Chondrocyte (in vitro differentiated cells): ENCODE measurements around the gene ZNF530. TPM values are rescaled to one million over a fixed set of nuclear protein-coding genes. Genes with fewer than 3 reads are reported as not detected.

ENCODE experiments used
- DNase-seq: peaks from one replicate; pipeline ENCODE4 v3.0.0; 2021; ENCODE audit warnings: mixed read lengths, low spot score
- H3K27ac Mint-ChIP-seq: one replicate; pipeline ENCODE4 v1.8.0; 2021; ENCODE audit warnings: mild to moderate bottlenecking, moderate library complexity, mixed read lengths; ENCODE audit not compliant: unreplicated experiment
- H3K27me3 Mint-ChIP-seq: 2 replicates; pipeline ENCODE4 v1.8.0; 2021; ENCODE audit warnings: low read depth, mixed read lengths
- H3K36me3 Mint-ChIP-seq: 2 replicates; pipeline ENCODE4 v1.8.0; 2021; ENCODE audit warnings: low read depth, mixed read lengths
- H3K4me1 Mint-ChIP-seq: 2 replicates; pipeline ENCODE4 v1.8.0; 2021; ENCODE audit warnings: low read depth, mild to moderate bottlenecking, mixed read lengths
- H3K4me3 Mint-ChIP-seq: one replicate; pipeline ENCODE4 v1.8.0; 2021; ENCODE audit warnings: mild to moderate bottlenecking, moderate library complexity, mixed read lengths; ENCODE audit not compliant: unreplicated experiment
- H3K9me3 Mint-ChIP-seq: 2 replicates; pipeline ENCODE4 v1.8.0; 2021; ENCODE audit warnings: low read depth, mixed read lengths
- CTCF ChIP-seq: fragments of 200-600 bp; sonication (generic); IDR thresholded peaks from 2 replicates; pipeline ENCODE4 v1.5.0; 2021; ENCODE audit warnings: antibody characterized with exemption, mild to moderate bottlenecking, moderate library complexity
- total RNA-seq: library from RNA; stranded (reverse); gene quantifications from 3 replicates; pipeline ENCODE4 v1.2.1, GENCODE V29; 2021

Gene ZNF530
- total RNA-seq, 1 donor from 2014 or later = 2.2 TPM

DNA sequence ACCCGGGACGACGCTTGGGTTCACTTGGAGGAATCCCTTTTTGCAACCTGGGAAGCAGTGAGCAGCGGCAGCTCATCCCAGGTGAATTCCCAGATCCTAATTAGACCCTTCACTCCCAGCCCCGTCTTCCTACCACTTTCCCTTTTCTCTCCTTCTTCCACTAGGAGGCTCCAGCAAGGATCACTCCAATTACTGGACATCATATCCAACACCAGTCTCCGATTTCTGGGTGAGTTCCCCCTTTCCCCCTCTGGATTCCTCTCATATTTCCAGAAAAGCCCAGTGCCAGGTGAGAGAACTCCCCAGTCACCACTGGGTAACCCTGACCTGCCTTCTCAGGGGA is 51.9 kb downstream of the ZNF530 start:
- no peak overlapping the region for H3K4me3 Mint-ChIP-seq
- no peak for TF ChIP-seq CTCF
- no peak for DNase-seq
- H3K27me3 Mint-ChIP-seq = peaks cover 4% of the 10 kb centered on the region
- no peaks in the 10 kb centered on the region for H3K4me1 Mint-ChIP-seq
- H3K36me3 Mint-ChIP-seq = no peaks in the 10 kb centered on the region
- H3K27ac Mint-ChIP-seq = no peak overlapping the region
- peaks cover 11% of the 10 kb centered on the region for H3K9me3 Mint-ChIP-seq

GRCh38 chr19:57653689-57654088 is 54.0 kb downstream of the ZNF530 start:
- Mint-ChIP-seq H3K4me3 (no peak overlapping the region), H3K4me1 (no peaks in the 10 kb centered on the region), H3K27me3 (peaks cover 6% of the 10 kb centered on the region), H3K9me3 (peaks cover 11% of the 10 kb centered on the region), H3K36me3 (no peaks in the 10 kb centered on the region), H3K27ac (no peak overlapping the region)
- TF ChIP-seq CTCF = no peak
- DNase-seq = no peak

- H3K27ac Mint-ChIP-seq = no peak overlapping the region
- no peak for TF ChIP-seq CTCF
- H3K36me3 Mint-ChIP-seq = no peaks in the 10 kb centered on the region
- DNase-seq = no peak
- no peak overlapping the region for H3K4me3 Mint-ChIP-seq
- H3K4me1 Mint-ChIP-seq = no peaks in the 10 kb centered on the region
- peaks cover 15% of the 10 kb centered on the region for H3K27me3 Mint-ChIP-seq
- peaks cover 11% of the 10 kb centered on the region for H3K9me3 Mint-ChIP-seq
These were observed 55.8 kb downstream of the ZNF530 start for GRCh38 chr19:57655443-57655842.

- Mint-ChIP-seq H3K36me3 (no peaks in the 10 kb centered on the region), H3K4me1 (no peaks in the 10 kb centered on the region), H3K4me3 (no peak overlapping the region), H3K27me3 (peaks cover 22% of the 10 kb centered on the region), H3K9me3 (peaks cover 11% of the 10 kb centered on the region), H3K27ac (no peak overlapping the region)
- TF ChIP-seq CTCF = no peak
- DNase-seq = no peak
These were observed 56.7 kb downstream of the ZNF530 start for GRCh38 chr19:57656346-57656745.

Other genes with a start within 250 kb of the ZNF530 start
- gene ZNF304, start 248.6 kb upstream of the ZNF530 start, total RNA-seq = 7.5 to 9.6 TPM (median 8.0 TPM) in 3 replicates
- 9.9 to 12.1 TPM (median 10.7 TPM) in 3 replicates for gene TRAPPC2B, start 236.3 kb upstream of the ZNF530 start, total RNA-seq
- gene ZNF547, start 236.3 kb upstream of the ZNF530 start, total RNA-seq = 2.4 to 7.1 TPM (median 2.9 TPM) in 3 replicates
- 15.1 to 22.2 TPM (median 15.6 TPM) in 3 replicates for gene ZNF548, start 210.0 kb upstream of the ZNF530 start, total RNA-seq
- gene ZNF17, start 188.7 kb upstream of the ZNF530 start, total RNA-seq = 6.1 to 12.3 TPM (median 6.9 TPM) in 3 replicates
- 7.8 to 10.3 TPM (median 8.1 TPM) in 3 replicates for gene ZNF749, start 164.6 kb upstream of the ZNF530 start, total RNA-seq
- 0.26 to 0.97 TPM (median 0.75 TPM) in 3 replicates for gene VN1R1, start 142.7 kb upstream of the ZNF530 start, total RNA-seq
- 6.0 to 12.8 TPM (median 7.0 TPM) in 3 replicates for gene ZNF772, start 122.3 kb upstream of the ZNF530 start, total RNA-seq
- 11.6 to 15.5 TPM (median 13.2 TPM) in 3 replicates for gene ZNF419, start 112.1 kb upstream of the ZNF530 start, total RNA-seq
- gene ZNF773, start 99.9 kb upstream of the ZNF530 start, total RNA-seq = 8.7 to 10.1 TPM (median 9.0 TPM) in 3 replicates
- 6.8 to 7.4 TPM (median 7.1 TPM) in 3 replicates for gene ZNF549, start 72.5 kb upstream of the ZNF530 start, total RNA-seq
- gene ZNF550, start 40.0 kb upstream of the ZNF530 start, total RNA-seq = 6.9 to 11.3 TPM (median 8.6 TPM) in 3 replicates
- gene ZNF416, start 21.0 kb upstream of the ZNF530 start, total RNA-seq = 5.4 to 7.7 TPM (median 6.0 TPM) in 3 replicates
- gene ZIK1, start 15.7 kb upstream of the ZNF530 start, total RNA-seq = 4.8 to 7.2 TPM (median 5.5 TPM) in 3 replicates
- gene ZNF134, start 14.4 kb downstream of the ZNF530 start, total RNA-seq = 16.9 to 19.8 TPM (median 19.3 TPM) in 3 replicates
- gene ZNF211, start 33.3 kb downstream of the ZNF530 start, total RNA-seq = 11.0 to 13.1 TPM (median 12.6 TPM) in 3 replicates
- gene ZSCAN4, start 69.0 kb downstream of the ZNF530 start, total RNA-seq = not detected in 3 replicates
- 4.0 to 5.8 TPM (median 5.5 TPM) in 3 replicates for gene ZNF551, start 82.1 kb downstream of the ZNF530 start, total RNA-seq
- gene ZNF154, start 109.3 kb downstream of the ZNF530 start, total RNA-seq = 15.7 to 16.3 TPM (median 15.7 TPM) in 3 replicates
- 6.3 to 7.2 TPM (median 7.0 TPM) in 3 replicates for gene ZNF671, start 127.7 kb downstream of the ZNF530 start, total RNA-seq
- gene ZNF776, start 146.9 kb downstream of the ZNF530 start, total RNA-seq = 13.2 to 18.9 TPM (median 14.7 TPM) in 3 replicates
- gene ZNF586, start 169.8 kb downstream of the ZNF530 start, total RNA-seq = 9.8 to 14.7 TPM (median 10.7 TPM) in 3 replicates
- gene ZNF552, start 215.0 kb downstream of the ZNF530 start, total RNA-seq = 3.6 to 5.5 TPM (median 3.7 TPM) in 3 replicates
- gene ZNF587B, start 230.4 kb downstream of the ZNF530 start, total RNA-seq = 6.9 to 14.5 TPM (median 8.0 TPM) in 3 replicates
- 27.1 to 39.9 TPM (median 30.8 TPM) in 3 replicates for gene ZNF587, start 250.0 kb downstream of the ZNF530 start, total RNA-seq